ENCODE measurements around the gene PRKG1. TPM values are rescaled to one million over a fixed set of nuclear protein-coding genes. Genes with fewer than 3 reads are reported as not detected.

The PRKG1 gene
- total RNA-seq, 1 experiment from 2014 or later: 10.4 TPM

DNA sequence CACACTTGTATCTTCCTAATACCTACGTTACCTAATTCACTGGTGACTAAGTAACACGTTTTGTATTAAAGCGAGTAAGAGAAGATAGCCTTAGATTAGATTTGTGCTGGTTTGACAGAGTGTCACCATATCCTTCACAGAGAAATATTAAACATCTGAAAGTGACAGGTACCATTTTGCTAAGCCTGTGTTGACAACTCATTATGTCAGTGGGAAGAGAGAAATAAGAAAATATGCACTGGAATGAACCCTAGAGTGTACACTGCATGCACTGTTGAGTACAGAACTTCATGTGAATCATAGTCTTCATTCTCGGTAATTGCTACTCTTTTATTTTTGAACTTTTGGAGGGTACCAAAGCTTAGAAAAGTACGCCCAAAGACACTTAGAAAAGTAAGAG, 10.9 kb downstream of the PRKG1 start:
- Histone ChIP-seq H3K27ac (ENCODE audit: insufficient read length, low read depth, low read length) (no peak overlapping the region), H3K56ac (ENCODE audit: insufficient read length, low read depth, low read length) (no peak overlapping the region), H4K91ac (ENCODE audit: insufficient read length, low read depth, low read length) (no peak overlapping the region), H3K23me2 (ENCODE audit: insufficient read length, low read depth, low read length, poor library complexity, severe bottlenecking) (no peaks in the 10 kb centered on the region), H2BK12ac (ENCODE audit: insufficient read length, low read depth, low read length) (no peak overlapping the region), H3K23ac (ENCODE audit: insufficient read length, low read depth, low read length) (no peak overlapping the region), H3K4me2 (ENCODE audit: insufficient read depth, insufficient read length, low read length) (no peak overlapping the region), H3K79me2 (ENCODE audit: insufficient read depth, low read length) (peaks cover 2% of the 10 kb centered on the region; the same call in 1 of the 2 replicates), H4K20me1 (ENCODE audit: control insufficient read depth, insufficient read depth, insufficient read length) (no peaks in the 10 kb centered on the region), H3K4me1 (ENCODE audit: insufficient read depth, low read length) (peaks cover 17% of the 10 kb centered on the region; the same call in 1 of the 2 replicates), H3K18ac (ENCODE audit: insufficient read length, low read depth, low read length) (no peak overlapping the region), H3K4ac (ENCODE audit: low read depth, low read length) (no peak overlapping the region), H3K9ac (ENCODE audit: extremely low read depth, insufficient read length, low read length) (no peak overlapping the region), H3K79me1 (ENCODE audit: insufficient read depth, low read depth, low read length, poor library complexity, severe bottlenecking) (no peaks in the 10 kb centered on the region), H3K27me3 (ENCODE audit: insufficient read depth, low read length) (no peaks in the 10 kb centered on the region), H2BK20ac (ENCODE audit: low read depth, low read length, poor library complexity, severe bottlenecking) (no peak overlapping the region), H2BK15ac (ENCODE audit: low read depth, low read length) (no peak overlapping the region), H3K14ac (ENCODE audit: insufficient read depth, low read length) (no peak overlapping the region), H3T11ph (ENCODE audit: low read length) (no peak overlapping the region), H2BK5ac (ENCODE audit: insufficient read length, low read length) (no peak overlapping the region), H2BK120ac (ENCODE audit: low read depth, low read length, poor library complexity, severe bottlenecking) (no peak overlapping the region), H2AK5ac (ENCODE audit: insufficient read length, low read length) (no peak overlapping the region), H4K5ac (ENCODE audit: insufficient read length, low read depth, low read length) (no peak overlapping the region), H4K8ac (replicated peaks; ENCODE audit: insufficient read length, low read depth, low read length) (no peak overlapping the region), H2AFZ (ENCODE audit: low read length) (no peak overlapping the region), H3K9me3 (ENCODE audit: control insufficient read depth, low read depth, low read length) (no peaks in the 10 kb centered on the region)
- no peaks in the 10 kb centered on the region for H3K9me3 Mint-ChIP-seq
- TF ChIP-seq, protein P1, sequence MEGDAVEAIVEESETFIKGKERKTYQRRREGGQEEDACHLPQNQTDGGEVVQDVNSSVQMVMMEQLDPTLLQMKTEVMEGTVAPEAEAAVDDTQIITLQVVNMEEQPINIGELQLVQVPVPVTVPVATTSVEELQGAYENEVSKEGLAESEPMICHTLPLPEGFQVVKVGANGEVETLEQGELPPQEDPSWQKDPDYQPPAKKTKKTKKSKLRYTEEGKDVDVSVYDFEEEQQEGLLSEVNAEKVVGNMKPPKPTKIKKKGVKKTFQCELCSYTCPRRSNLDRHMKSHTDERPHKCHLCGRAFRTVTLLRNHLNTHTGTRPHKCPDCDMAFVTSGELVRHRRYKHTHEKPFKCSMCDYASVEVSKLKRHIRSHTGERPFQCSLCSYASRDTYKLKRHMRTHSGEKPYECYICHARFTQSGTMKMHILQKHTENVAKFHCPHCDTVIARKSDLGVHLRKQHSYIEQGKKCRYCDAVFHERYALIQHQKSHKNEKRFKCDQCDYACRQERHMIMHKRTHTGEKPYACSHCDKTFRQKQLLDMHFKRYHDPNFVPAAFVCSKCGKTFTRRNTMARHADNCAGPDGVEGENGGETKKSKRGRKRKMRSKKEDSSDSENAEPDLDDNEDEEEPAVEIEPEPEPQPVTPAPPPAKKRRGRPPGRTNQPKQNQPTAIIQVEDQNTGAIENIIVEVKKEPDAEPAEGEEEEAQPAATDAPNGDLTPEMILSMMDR (conservative IDR thresholded peaks at IDR 0.05): no peak
- no peaks in the 10 kb centered on the region for H3K27me3 Mint-ChIP-seq (ENCODE audit: low read depth)
- no CpG with 5 or more reads among the region's 5 CpGs for WGBS (ENCODE audit: extremely low coverage, insufficient read length, low lambda C conversion rate)
- H3K27ac Mint-ChIP-seq: no peak overlapping the region
- H3K4me3 Mint-ChIP-seq: no peak overlapping the region
- H3K4me1 Mint-ChIP-seq: peaks cover 20 to 30% of the 10 kb centered on the region in 2 experiments
- H3K36me3 Mint-ChIP-seq (ENCODE audit: insufficient read depth in 1 of 3, low read depth in 3 of 3): no peaks in the 10 kb centered on the region
- no peak for DNase-seq

All from H9 (cell line).